HG03064 (cell line): ENCODE data around the gene SDK2.
"Not testable (repeated sequence)": the region's sequence is repeated elsewhere in the genome, so short reads cannot be mapped to it uniquely, and the experiment has no call there.

Source experiments
- ATAC-seq: cut with Tn5 transposase; IDR thresholded peaks from one replicate; pipeline ENCODE4 v1.9.1; 2021; ENCODE audit warnings: low read depth; ENCODE audit not compliant: unreplicated experiment

Gene SDK2

GRCh38 chr17:73492821-73493814 lies 151.1 kb downstream of the SDK2 start:
- ATAC-seq: no peak

DNA sequence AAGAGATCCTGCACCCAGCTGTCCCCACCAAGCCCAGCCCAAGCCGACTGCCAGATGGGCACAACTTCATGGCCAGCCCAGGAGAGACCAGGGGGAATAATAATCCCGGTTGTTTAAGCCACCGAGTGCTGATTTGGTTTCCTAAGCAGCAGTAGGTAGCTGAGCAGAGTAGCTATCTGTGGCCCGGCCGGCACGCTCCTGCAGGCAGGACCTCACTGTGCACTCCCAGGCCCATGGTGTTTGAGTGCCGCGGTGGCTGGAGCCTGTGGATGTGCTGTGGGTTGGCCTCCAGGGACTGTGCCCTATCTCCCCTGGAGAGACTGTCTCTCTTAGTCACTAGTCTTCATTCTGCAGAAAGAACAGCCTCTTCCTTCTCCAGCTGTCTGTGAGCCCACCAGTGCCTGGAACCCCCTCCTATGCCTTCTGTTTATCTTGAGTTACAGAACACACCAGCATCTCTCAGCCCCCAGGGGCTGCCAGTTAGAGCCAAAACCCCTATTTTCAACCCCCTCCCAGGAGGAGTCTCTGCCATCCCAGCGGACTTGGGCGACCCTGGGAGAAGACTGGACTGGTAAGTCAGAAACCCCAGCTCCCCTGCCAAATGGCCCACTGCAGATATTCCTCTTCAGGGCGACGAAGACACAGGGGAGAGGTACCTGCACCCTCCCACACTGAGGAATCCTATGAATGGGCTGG lies 152.0 kb downstream of the SDK2 start:
- ATAC-seq: no peak

GRCh38 chr17:73491648-73492047 lies 152.6 kb downstream of the SDK2 start:
- no peak for ATAC-seq

DNA sequence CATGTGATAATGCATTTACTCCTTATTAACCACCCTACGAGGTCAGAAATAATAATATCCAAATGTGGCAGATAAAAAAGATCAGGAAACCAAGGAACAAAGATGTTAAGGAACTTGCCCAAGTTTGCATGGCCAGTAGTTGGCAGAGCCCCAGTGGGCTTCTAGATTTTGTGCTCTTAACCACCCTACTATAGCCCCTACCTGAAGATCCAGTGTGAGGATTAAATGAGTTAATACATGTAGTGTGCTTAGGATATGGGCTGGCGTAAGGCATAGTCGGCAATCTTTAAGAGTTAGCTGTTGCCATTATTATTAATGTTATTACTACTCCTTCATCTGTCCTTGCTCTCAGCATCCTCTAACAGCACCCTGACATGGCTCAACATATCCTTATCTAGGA lies 153.4 kb downstream of the SDK2 start:
- ATAC-seq: no peak

- ATAC-seq: no peak
These were observed 154.3 kb downstream of the SDK2 start for GRCh38 chr17:73489991-73490390.

GRCh38 chr17:73489333-73489732 lies 154.9 kb downstream of the SDK2 start:
- ATAC-seq: no peak

DNA sequence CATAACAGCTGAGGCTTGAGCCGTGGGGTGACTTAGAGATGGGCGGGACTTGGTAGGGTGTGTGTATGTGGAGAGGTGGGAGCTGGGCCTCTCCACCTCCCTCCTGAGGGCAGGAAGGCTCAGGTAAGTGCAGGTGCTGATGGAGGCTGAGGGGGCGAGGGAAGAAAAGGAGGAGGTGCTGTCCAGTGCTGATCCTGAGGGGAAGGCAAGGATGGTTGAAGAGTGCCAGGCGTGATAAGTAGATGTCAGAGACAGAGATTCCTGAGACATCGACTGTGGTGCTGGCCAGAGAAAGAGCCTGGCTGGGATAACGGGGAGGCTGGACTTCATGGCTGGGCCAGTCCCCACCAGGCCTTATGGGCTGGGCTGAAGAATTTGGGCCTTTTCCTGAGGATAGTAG lies 159.1 kb downstream of the SDK2 start:
- ATAC-seq: no peak

DNA sequence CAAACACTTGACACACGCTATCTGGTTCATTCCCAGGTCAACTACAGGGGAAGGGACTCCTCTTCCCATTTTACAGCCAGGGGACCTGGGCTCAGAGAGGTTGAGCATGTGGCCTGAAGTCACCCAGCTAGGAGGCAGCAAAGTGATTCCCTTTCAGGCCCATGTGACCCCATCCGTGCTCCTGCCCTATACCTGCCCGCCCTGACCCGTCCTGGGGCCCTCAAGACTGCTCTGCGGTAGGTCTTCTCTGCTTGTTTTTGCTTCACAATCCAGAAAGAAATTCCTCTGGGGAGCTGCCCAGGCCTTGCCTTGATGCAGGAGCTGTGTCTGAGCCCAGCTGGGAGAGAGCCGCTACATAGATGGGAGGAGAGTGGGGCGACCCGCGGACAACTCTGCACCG lies 161.4 kb downstream of the SDK2 start:
- no peak for ATAC-seq

DNA sequence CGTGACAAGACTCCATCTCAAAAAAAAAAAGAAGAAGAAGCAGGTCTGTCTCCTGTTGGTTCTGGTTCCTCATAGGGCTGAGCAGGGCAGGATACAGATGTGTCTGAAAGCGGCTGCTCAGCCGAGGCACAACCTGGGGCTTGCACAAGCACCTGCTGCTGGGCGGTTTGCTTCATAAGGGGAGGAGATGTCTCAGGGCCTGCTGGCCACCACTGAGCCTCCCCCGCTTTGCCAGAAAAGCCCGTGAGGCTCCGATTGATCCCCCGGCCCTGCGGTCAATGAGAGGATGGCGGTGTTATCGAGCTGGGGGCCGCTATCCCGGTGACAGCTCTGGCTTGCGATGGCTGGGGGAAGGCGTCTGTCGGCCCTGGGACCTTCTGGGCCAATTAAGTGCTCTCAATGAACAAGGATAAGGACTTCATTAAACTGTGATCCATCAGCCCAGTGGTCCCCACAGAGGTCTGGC lies 162.0 kb downstream of the SDK2 start:
- ATAC-seq: no peak

- no peak for ATAC-seq
These were observed 162.6 kb downstream of the SDK2 start for GRCh38 chr17:73481676-73482075.

- no peak for ATAC-seq
These were observed 163.5 kb downstream of the SDK2 start for GRCh38 chr17:73480740-73481139.

- ATAC-seq: no peak
These were observed 165.3 kb downstream of the SDK2 start for GRCh38 chr17:73478768-73479424.

GRCh38 chr17:73478334-73478733 lies 165.9 kb downstream of the SDK2 start:
- ATAC-seq: no peak

GRCh38 chr17:73476890-73477350 lies 167.3 kb downstream of the SDK2 start:
- no peak for ATAC-seq

GRCh38 chr17:73474370-73474988 lies 169.8 kb downstream of the SDK2 start:
- ATAC-seq: no peak

DNA sequence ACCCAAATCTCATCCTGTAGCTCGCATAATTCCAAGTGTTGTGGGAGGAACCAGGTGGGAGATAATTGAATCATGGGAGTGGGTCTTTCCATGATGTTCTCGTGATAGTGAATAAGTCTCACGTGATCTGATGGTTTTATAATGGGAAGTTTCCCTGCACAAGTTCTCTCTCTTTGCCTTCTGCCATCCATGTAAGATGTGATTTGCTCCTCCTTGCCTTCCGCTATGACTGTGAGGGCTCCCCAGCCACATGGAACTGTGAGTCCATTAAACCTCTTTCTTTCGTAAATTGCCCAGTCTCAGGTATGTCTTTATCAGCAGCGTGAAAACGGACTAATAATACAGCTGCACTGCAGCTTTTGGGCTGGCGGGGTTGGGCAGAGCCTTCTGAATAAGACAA lies 171.5 kb downstream of the SDK2 start:
- not testable (repeated sequence) for ATAC-seq

GRCh38 chr17:73471924-73472323 lies 172.3 kb downstream of the SDK2 start:
- no peak for ATAC-seq

- no peak for ATAC-seq
These were observed 173.9 kb downstream of the SDK2 start for GRCh38 chr17:73470316-73470826.

DNA sequence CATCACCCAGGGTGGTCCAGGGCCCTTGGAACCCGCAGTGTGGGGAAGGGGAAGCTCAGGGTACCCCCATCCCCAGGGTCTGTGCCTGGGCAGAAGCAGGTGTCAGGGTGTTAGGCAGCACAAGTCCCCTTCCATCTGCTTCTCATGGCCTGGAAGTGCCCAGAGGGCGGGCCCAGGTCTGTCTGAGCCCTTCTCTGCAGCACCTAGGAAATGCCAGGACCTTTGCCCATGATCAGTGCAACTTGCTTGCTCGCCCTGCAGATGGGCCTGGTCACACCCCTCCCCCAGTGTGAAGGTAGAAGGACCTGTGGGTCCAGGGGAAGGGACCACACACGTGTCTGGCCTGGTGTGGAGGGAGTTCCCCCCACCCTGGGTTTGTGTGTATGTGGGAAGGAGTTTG lies 174.9 kb downstream of the SDK2 start:
- no peak for ATAC-seq

DNA sequence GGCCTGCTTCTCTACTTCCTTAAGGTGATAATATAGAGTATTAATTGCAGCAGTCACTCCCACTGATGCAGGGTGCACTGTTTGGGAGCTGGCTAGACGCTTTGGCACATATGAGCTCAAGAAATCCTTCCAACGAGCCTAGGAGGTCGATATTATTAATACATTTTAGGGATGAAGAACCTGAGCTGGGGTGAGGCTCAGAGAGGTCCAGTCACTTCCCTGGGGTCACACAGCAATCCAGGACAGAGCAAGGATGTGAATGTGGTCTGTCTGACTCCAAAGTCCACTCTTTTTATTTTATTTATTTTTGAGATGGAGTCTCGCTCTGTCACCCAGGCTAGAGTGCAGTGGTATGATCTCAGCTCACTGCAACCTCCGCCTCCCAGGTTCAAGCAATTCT lies 176.0 kb downstream of the SDK2 start:
- no peak for ATAC-seq
